HG03354 (cell line): ENCODE data around the gene ALG2.
A peak's percentile ranks its signal among the peaks of the same experiment; 100 is the strongest.
"Not testable (repeated sequence)": the region's sequence is repeated elsewhere in the genome, so short reads cannot be mapped to it uniquely, and the experiment has no call there.

Experiments
- ATAC-seq: cut with Tn5 transposase; IDR thresholded peaks from one replicate; pipeline ENCODE4 v1.9.1; 2021; ENCODE audit warnings: mild to moderate bottlenecking; ENCODE audit not compliant: unreplicated experiment, poor library complexity, severe bottlenecking

The ALG2 gene

GRCh38 chr9:99197987-99198386 lies 23.8 kb downstream of the ALG2 start:
- ATAC-seq = no peak

- ATAC-seq = no peak
These were observed 24.6 kb downstream of the ALG2 start for GRCh38 chr9:99197124-99197630.

GRCh38 chr9:99196484-99196883 lies 25.3 kb downstream of the ALG2 start:
- not testable (repeated sequence) for ATAC-seq

- ATAC-seq = no peak
These were observed 28.3 kb downstream of the ALG2 start for GRCh38 chr9:99193466-99193821.

DNA sequence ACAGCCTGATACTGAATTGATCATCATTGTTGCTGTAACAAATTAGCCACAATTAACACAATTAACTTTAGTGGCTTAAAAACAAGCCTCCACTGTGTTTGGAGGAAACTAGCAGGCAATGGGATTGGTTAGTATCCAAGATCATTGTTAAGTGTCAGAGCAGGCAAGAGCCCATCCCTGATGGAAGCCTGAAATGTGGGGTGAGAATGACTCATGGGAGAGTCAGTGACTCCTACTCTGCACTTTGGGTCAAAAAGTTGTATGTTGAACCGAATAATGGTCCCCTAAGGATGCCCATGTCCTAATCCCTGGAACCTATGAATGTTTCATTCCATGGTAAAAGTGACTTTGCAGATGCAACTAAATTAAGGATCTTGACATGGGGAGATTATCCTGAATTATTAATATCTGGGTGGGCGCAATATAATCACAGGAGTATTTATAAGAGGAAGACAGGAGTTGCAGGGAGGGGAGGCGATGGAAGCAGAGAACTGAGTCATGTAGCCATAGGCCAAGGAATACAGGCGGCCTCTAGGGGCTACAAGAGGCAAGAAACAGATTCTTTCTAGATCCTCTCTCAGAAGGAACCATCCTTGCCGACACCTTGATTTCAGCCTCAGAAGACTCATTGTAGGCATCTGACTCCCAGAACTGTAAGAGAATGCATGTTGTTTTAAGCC lies 28.8 kb downstream of the ALG2 start:
- ATAC-seq = no peak

GRCh38 chr9:99190597-99191283 lies 31.0 kb downstream of the ALG2 start:
- no peak for ATAC-seq

- ATAC-seq = no peak
These were observed 31.7 kb downstream of the ALG2 start for GRCh38 chr9:99189887-99190596.

DNA sequence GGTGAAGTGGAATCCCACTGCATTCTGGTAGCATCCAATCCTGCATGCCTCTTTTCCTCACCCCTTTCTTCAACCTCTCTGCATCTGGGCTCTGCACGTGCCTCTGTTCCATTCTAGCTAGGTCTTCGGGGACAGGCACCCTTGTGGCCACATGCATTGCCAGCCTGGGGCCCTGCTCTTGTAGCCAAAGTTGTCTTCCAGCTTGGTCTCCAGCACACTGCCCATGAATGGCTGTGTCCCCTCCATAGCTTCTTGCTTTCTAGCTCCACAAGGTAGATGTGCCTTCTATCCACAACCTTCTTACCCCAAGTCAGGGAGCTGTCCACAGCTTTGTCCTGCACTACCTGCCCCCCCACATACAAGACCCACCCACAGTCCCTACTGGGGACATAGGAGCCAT lies 32.6 kb downstream of the ALG2 start:
- ATAC-seq = no peak

DNA sequence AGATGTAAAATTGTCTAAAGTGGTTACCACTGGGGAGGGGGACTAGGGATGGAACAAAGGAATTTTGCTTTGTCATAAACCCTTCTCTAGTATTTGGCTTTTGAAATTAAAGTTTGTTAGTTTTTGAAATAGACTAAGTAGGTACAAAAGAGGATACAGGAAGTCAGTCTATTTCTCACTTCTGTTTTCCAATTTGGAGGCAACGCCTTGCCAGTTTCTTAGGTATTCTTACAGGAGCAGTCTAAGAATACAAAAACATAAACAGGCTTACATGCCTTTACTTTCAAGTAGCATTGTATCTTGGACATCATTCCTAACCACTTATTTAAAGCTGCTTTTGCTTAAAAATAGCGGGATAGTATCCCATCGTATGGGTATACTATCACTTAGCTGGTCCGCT lies 34.4 kb downstream of the ALG2 start:
- ATAC-seq = no peak

GRCh38 chr9:99185934-99186333 lies 35.8 kb downstream of the ALG2 start:
- ATAC-seq = no peak

DNA sequence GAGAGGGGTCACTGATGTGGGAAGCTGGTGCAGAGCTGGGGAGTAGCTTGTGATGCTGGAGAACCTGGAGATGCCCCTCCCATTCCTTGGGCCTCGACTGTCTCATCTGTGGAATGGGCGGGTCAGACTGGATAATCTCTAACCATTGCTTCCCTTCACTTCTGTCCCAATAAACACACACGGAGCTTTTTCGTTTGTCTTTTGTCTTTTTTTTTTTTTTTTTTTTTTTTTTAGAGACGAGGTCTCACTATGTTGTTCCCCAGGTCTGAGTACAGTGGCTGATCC lies 36.5 kb downstream of the ALG2 start:
- ATAC-seq = no peak

DNA sequence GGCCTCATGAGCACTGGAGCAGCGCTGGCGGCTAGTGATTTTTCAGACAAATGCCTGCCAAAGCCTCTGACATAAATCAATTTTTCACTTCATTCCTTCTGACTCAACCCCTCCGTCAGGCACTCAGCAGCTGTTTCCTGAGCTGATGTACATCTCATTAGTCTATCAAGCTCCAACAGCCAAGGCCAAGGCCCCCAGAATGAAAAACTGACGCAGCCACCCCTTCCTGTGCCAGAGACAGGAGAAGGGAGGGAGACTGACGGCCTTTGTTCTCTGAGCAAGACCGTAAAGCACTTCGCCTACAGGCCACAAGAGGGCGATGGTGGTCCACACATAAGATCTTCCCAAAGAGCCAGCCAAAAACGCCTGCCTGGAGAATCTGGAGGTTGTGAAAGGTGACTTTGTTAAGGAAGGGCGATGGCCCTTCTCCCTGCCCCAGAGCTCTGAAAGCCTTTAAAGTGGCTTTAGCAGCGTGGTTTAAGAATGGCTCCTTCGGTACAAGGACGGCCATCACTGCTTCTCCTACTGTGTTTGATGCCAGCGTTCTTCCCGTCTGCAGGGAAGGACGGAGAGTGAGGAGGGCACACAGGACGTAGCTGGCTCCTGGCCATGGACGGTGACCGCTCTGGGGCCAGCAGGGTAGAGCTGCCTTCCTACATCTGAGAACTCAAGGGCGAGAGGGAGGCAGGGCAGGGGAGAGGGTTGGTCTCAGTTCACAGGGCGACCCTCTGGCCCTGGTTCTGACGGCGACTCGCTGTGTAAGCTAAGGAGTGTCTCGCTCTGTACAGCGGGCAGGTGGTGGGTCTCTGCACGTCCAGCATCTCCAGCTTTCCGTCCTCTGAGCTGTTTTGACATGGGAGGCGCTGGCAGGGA lies 37.0 kb downstream of the ALG2 start:
- ATAC-seq = peak; percentile 66

GRCh38 chr9:99184110-99184474 lies 37.6 kb downstream of the ALG2 start:
- no peak for ATAC-seq

- no peak for ATAC-seq
These were observed 38.1 kb downstream of the ALG2 start for GRCh38 chr9:99183616-99184015.

DNA sequence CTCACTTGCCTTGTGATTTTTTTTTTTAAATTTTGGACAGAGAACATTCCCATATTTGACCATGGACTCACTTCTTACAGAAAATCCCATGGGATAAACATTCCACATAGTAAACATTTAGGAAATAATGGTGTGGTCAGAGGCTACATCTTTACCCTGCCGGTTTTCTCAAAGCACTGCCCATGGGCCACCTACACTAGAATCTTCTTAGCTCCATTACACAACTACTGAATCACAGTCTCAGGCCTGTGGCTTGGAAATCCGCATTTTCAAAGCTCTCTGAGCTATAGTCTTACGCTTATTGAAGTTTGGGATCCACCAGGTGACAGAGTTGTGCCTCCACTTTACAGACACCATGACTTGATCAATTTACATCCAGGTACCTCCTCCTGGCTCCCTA lies 39.4 kb downstream of the ALG2 start:
- ATAC-seq = no peak

- peak; percentile 39 for ATAC-seq
These were observed 40.1 kb downstream of the ALG2 start for GRCh38 chr9:99181621-99182020.

- no peak for ATAC-seq
These were observed 40.5 kb downstream of the ALG2 start for GRCh38 chr9:99181206-99181605.

GRCh38 chr9:99180662-99181061 lies 41.1 kb downstream of the ALG2 start:
- no peak for ATAC-seq

GRCh38 chr9:99180199-99180598 lies 41.5 kb downstream of the ALG2 start:
- no peak for ATAC-seq
